ENCODE results near the gene SLC5A6. TPM values are rescaled to one million over a fixed set of nuclear protein-coding genes. Genes with fewer than 3 reads are reported as not detected.

SLC5A6 gene
- polyA plus RNA-seq, 1 of the 3 experiments (the other 2 are of a cell fraction) = 75.7 TPM

DNA sequence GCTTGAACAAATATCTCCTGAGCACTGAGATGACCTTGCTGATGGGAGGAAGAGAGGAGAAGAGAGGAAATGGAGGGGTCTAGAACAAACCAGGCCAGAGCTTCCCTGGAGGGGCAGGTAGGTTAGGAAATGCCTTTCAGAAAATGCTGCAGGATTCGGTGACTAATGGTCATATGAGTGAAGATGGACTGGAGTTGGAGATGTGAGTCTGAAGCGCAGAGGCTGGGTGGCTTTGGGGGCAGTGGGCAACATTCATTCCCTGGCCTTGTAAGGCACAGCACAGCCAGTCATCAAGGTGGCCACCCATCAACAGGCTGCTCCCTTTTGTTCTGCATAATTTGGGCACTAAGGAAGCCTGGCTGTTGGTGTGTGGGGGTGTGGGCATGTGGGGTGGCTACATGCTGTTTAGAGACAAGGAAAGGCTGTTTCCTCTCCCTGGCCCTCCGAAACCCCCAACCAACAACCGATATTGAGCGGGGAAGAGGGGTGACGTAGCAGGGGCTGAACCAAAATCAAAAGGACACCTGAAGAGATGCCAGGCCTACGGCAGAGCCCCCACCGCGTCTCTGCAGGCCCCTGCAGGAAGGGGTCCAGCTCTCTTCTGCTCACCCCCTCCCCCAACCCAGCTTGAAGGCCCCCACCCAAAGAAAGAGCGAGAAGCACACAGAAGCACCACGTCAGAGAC, 49.3 kb upstream of the SLC5A6 start:
- Histone ChIP-seq H3K9me2 (no peaks in the 10 kb centered on the region), H3K4me2 (no peak overlapping the region; the same call in 1 of the 2 replicates), H3K27ac (ENCODE audit: low read depth in 2 of 2, low read length in 1 of 2) (no peak overlapping the region), H3K4me3 (ENCODE audit: low read depth in 2 of 2, low read length in 1 of 2) (no peak overlapping the region), H3K27me3 (ENCODE audit: insufficient read depth) (peaks cover 59% of the 10 kb centered on the region), H2AFZ (ENCODE audit: low read depth) (no peak overlapping the region), H3K9ac (no peak overlapping the region), H4K20me1 (ENCODE audit: insufficient read depth) (no peaks in the 10 kb centered on the region), H3K36me3 (replicated peaks in 1 of 2; ENCODE audit: control insufficient read depth in 1 of 2, insufficient read depth in 2 of 2, low read length in 1 of 2) (no peaks in the 10 kb centered on the region), H3K79me2 (ENCODE audit: insufficient read depth) (no peaks in the 10 kb centered on the region), H3F3A (replicated peaks; ENCODE audit: insufficient read depth) (peaks cover 7% of the 10 kb centered on the region), H3K4me1 (ENCODE audit: control insufficient read depth in 1 of 2, insufficient read depth in 2 of 2, low read depth in 1 of 2, low read length in 1 of 2) (peaks cover 9 to 28% of the 10 kb centered on the region in 2 experiments; a peak in 1 of 4 replicates), H3K9me3 (no peaks in the 10 kb centered on the region)
- ChIA-PET CTCF (interaction anchor here (0.7 to 14.1 kb wide), 5 partner anchors 9 to 91 kb away, joined by 3 to 392 read pairs (median 85); partner anchors contain the start of gene TRIM54), POLR2A (interaction anchor here (0.7 kb wide), 1 partner anchor 663 kb away, joined by 3 read pairs; no protein-coding TSS in a partner anchor)
- DNase-seq = no peak
- 91% methylated on average over 11 of the region's 11 CpGs for WGBS (ENCODE audit: low lambda C conversion rate)
- TF ChIP-seq, protein P1, sequence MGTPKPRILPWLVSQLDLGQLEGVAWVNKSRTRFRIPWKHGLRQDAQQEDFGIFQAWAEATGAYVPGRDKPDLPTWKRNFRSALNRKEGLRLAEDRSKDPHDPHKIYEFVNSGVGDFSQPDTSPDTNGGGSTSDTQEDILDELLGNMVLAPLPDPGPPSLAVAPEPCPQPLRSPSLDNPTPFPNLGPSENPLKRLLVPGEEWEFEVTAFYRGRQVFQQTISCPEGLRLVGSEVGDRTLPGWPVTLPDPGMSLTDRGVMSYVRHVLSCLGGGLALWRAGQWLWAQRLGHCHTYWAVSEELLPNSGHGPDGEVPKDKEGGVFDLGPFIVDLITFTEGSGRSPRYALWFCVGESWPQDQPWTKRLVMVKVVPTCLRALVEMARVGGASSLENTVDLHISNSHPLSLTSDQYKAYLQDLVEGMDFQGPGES (IDR thresholded peaks at IDR 0.05; ENCODE audit: low read depth, low read length) = no peak
- TF ChIP-seq, protein P2, sequence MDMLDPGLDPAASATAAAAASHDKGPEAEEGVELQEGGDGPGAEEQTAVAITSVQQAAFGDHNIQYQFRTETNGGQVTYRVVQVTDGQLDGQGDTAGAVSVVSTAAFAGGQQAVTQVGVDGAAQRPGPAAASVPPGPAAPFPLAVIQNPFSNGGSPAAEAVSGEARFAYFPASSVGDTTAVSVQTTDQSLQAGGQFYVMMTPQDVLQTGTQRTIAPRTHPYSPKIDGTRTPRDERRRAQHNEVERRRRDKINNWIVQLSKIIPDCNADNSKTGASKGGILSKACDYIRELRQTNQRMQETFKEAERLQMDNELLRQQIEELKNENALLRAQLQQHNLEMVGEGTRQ (IDR thresholded peaks at IDR 0.05; ENCODE audit: borderline replicate concordance, low read depth, low read length) = no peak
- no peak for TF ChIP-seq MXI1 (IDR thresholded peaks at IDR 0.05; ENCODE audit: low read depth, low read length)
- TF ChIP-seq SIN3A (IDR thresholded peaks at IDR 0.05; ENCODE audit: borderline replicate concordance, low read depth, low read length) = no peak
- TF ChIP-seq GABPA (IDR thresholded peaks at IDR 0.05; ENCODE audit: low read depth) = no peak
- no peak for TF ChIP-seq SMC3 (IDR thresholded peaks at IDR 0.05; ENCODE audit: low read depth, low read length)
- TF ChIP-seq NRF1 (IDR thresholded peaks at IDR 0.05; ENCODE audit: low read depth, low read length) = no peak
- no peak for TF ChIP-seq YY1 (IDR thresholded peaks at IDR 0.05; ENCODE audit: low read depth)
- no peak for TF ChIP-seq GATA2 (CRISPR knock-in tag; IDR thresholded peaks at IDR 0.05)
- TF ChIP-seq, protein P3, sequence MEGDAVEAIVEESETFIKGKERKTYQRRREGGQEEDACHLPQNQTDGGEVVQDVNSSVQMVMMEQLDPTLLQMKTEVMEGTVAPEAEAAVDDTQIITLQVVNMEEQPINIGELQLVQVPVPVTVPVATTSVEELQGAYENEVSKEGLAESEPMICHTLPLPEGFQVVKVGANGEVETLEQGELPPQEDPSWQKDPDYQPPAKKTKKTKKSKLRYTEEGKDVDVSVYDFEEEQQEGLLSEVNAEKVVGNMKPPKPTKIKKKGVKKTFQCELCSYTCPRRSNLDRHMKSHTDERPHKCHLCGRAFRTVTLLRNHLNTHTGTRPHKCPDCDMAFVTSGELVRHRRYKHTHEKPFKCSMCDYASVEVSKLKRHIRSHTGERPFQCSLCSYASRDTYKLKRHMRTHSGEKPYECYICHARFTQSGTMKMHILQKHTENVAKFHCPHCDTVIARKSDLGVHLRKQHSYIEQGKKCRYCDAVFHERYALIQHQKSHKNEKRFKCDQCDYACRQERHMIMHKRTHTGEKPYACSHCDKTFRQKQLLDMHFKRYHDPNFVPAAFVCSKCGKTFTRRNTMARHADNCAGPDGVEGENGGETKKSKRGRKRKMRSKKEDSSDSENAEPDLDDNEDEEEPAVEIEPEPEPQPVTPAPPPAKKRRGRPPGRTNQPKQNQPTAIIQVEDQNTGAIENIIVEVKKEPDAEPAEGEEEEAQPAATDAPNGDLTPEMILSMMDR (IDR thresholded peaks at IDR 0.05) = no peak

DNA sequence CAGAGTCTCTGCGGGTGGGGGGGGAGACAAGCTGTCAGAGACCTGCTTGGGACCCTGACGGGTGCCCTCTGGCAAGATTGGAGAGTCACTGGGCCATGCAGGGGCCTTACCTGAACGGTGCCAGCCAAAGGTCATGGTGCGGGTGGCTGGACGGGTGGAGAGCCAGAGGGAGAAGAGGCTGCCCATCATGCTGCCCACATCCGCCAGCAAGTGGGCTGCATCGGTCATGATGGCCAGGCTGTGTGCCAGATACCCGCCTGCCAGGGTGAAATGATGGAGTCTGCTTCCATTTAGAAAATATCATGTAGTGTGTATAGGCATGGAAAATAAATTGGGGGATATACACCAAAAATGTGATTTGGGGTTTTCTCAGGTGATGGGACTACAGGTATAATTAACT, 46.0 kb upstream of the SLC5A6 start:
- CTCF ChIA-PET = interaction anchor here (1.4 to 10.8 kb wide), 6 partner anchors 7 to 67 kb away, joined by 3 to 133 read pairs (median 6); partner anchors contain the start of gene SLC30A3
- no peak for DNase-seq
- Histone ChIP-seq H3K27ac (ENCODE audit: low read depth in 2 of 2, low read length in 1 of 2) (no peak overlapping the region), H3K36me3 (replicated peaks in 1 of 2; ENCODE audit: control insufficient read depth in 1 of 2, insufficient read depth in 2 of 2, low read length in 1 of 2) (no peaks in the 10 kb centered on the region), H4K20me1 (ENCODE audit: insufficient read depth) (no peaks in the 10 kb centered on the region), H2AFZ (ENCODE audit: low read depth) (no peak overlapping the region), H3K9ac (no peak overlapping the region), H3K9me2 (no peaks in the 10 kb centered on the region), H3K27me3 (ENCODE audit: insufficient read depth) (peaks cover 26% of the 10 kb centered on the region), H3K4me2 (no peak overlapping the region), H3K79me2 (ENCODE audit: insufficient read depth) (no peaks in the 10 kb centered on the region), H3F3A (replicated peaks; ENCODE audit: insufficient read depth) (peaks cover 17% of the 10 kb centered on the region), H3K4me3 (ENCODE audit: low read depth in 2 of 2, low read length in 1 of 2) (no peak overlapping the region), H3K4me1 (ENCODE audit: control insufficient read depth in 1 of 2, insufficient read depth in 2 of 2, low read depth in 1 of 2, low read length in 1 of 2) (peaks cover 18 to 20% of the 10 kb centered on the region in 2 experiments), H3K9me3 (no peaks in the 10 kb centered on the region)
- POLR2A ChIA-PET = no interaction called here
- WGBS (ENCODE audit: low lambda C conversion rate) = 85% methylated on average over 7 of the region's 8 CpGs
- TF ChIP-seq RXRA (IDR thresholded peaks at IDR 0.05; ENCODE audit: borderline replicate concordance, low read depth) = no peak
- no peak for TF ChIP-seq SIN3A (IDR thresholded peaks at IDR 0.05; ENCODE audit: borderline replicate concordance, low read depth, low read length)
- TF ChIP-seq, protein P1 (IDR thresholded peaks at IDR 0.05; ENCODE audit: low read depth, low read length) = no peak
- TF ChIP-seq TEAD4 (IDR thresholded peaks at IDR 0.05; ENCODE audit: borderline replicate concordance, insufficient read depth) = no peak
- TF ChIP-seq FOXM1 (IDR thresholded peaks at IDR 0.05; ENCODE audit: low read depth) = no peak
- no peak for TF ChIP-seq FOSL2 (IDR thresholded peaks at IDR 0.05; ENCODE audit: borderline replicate concordance, low read depth)
- TF ChIP-seq, protein P2 (IDR thresholded peaks at IDR 0.05; ENCODE audit: borderline replicate concordance, low read depth, low read length) = no peak
- no peak for TF ChIP-seq EZH2phosphoT487 (IDR thresholded peaks at IDR 0.05; ENCODE audit: borderline replicate concordance, low read depth)
- no peak for TF ChIP-seq NRF1 (IDR thresholded peaks at IDR 0.05; ENCODE audit: low read depth, low read length)
- TF ChIP-seq TAF1 (IDR thresholded peaks at IDR 0.05; ENCODE audit: borderline replicate concordance, low read depth, low read length) = no peak
- no peak for TF ChIP-seq TCF12 (IDR thresholded peaks at IDR 0.05)
- TF ChIP-seq RCOR1 (IDR thresholded peaks at IDR 0.05; ENCODE audit: low read length) = no peak

All from SK-N-SH (cell line).